Fibroblast of mammary gland (primary cell): ENCODE results near the gene PRDM10.

ENCODE experiments used
- DNase-seq: peaks from one replicate; pipeline ENCODE4 v3.0.0-alpha.2; 2010; ENCODE audit warnings: low read depth
- H3K4me3 ChIP-seq: 2 replicates; pipeline ENCODE4 v1.5.1; 2011; ENCODE audit warnings: low read depth, mild to moderate bottlenecking, low read length, moderate library complexity; ENCODE audit not compliant: control insufficient read depth
- CTCF ChIP-seq: conservative IDR thresholded peaks from 2 replicates; pipeline ENCODE4 v1.5.1; 2011; ENCODE audit warnings: low read depth, low read length, inconsistent platforms; ENCODE audit not compliant: control insufficient read depth, insufficient read depth

PRDM10 gene

GRCh38 chr11:129894278-129895125 is 108.1 kb downstream of the PRDM10 start:
- H3K4me3 ChIP-seq = peak overlapping the region; percentile 88
- DNase-seq = no peak
- TF ChIP-seq CTCF = no peak

- H3K4me3 ChIP-seq = no peak overlapping the region
- no peak for TF ChIP-seq CTCF
- no peak for DNase-seq
Observed at GRCh38 chr11:129888451-129888850, 114.2 kb downstream of the PRDM10 start.

DNA sequence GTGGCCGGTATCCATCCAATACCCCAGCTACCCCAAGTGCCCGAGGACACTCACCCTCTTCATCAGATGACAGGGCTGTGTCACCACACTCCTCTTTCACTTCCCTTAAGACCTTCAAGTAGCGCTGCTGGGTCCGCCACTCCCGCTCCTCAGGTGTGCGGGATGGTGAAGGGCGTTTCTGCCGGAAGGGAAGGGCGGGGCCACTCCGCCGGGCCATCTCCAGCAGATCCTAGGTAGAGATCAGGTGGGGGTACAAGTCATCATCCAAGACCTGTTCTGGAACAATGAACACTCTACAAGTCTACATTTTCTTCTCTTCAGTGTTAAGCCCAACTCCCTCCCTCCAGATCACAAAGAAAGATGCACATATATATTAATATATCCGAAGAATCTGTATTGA is 117.3 kb downstream of the PRDM10 start:
- no peak overlapping the region for H3K4me3 ChIP-seq
- TF ChIP-seq CTCF = no peak
- no peak for DNase-seq

- DNase-seq = no peak
- no peak for TF ChIP-seq CTCF
- H3K4me3 ChIP-seq = no peak overlapping the region
Observed at GRCh38 chr11:129884581-129884980, 118.1 kb downstream of the PRDM10 start.

DNA sequence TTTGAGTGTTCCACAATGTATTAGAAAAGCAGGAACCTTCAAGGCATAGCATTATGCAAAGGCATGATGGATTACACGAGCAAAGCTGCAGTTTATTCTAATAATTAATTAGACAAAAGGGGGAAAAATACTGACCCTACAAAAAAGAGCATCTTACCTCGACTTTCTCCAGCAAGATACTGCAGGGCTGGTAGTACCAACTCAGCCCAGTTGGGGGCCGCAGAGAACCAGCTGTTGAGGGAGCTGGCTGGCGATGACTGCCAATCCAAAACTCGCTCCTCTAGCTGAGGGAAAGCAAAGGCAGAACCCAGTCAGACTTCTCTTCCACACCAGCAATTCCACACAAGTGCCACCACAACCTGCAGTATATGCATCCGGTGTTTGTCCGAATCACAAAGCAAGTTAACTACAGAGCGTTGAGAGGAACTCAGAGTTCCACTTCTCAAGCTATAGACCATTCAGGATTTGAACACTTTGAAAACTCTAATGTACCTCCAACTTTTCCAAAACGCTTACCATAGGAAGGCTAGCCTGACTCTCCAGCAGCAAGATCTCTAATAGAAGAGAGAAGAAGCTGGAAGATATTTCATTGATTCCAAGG is 121.0 kb downstream of the PRDM10 start:
- TF ChIP-seq CTCF = peak; percentile 62
- peak; percentile 30 for DNase-seq
- no peak overlapping the region for H3K4me3 ChIP-seq

DNA sequence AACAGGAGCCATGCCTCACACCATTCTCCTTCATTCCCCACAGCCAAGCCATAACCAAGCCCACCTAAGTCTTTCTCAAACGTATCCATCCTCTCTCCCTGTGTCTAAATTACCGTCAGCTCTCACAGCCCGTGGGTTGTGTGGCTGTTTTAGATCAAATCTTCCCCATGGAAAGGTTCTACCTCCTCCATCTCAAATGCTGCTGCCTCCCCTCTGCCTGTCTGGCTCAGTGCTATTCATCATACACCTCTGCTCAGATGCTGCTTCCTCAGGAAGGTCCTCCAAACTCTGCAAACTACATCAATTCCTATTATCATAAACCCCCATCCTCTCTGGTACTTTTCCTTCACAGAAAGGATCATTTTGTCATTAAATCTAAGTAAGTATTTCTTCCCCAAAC is 122.3 kb downstream of the PRDM10 start:
- DNase-seq = no peak
- TF ChIP-seq CTCF = no peak

More for the DNA sequence above, 122.3 kb downstream of the PRDM10 start:
- H3K4me3 ChIP-seq = no peak overlapping the region
